DMS153 treated with DMSO at 0.1 percent for 48 hours (cell line): ENCODE data around the gene SAMD1.

Experiments
- DNase-seq: peaks from one replicate; lab custom pipeline; 2025; ENCODE audit not compliant: unreplicated experiment; lab: John Stamatoyannopoulos, UW

SAMD1 gene

DNA sequence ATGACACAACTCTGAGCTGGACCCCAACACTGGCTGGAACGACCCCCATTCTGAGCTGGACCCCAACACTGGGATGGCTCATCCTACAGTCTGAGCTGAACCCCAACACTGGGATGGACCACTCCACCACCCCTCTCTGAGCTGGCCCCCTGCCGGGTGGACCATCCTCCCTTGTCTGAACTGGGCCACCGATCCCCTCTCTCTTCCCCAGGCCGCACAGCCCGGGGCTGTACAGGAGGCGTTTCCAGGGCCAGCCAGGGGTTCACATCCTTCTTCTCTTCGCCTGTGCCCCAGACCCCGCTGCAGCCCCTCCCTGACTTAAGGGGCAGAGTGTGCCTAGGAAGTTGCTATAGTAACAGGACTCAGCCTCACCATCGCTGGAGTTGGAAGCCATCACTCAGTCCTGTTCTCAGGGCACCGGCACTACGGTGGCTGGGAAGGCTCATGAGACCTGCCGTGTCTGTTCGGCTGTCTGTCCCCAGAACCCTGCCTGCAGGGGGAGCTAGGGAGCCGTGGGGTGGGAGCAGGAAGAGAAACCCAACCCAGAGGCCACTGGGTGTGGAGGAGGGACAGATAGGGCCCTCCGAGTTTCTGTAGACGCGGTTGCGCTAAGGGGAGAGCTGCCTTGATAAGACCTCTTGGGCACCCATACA lies 23.3 kb upstream of the SAMD1 start:
- DNase-seq = no peak

DNA sequence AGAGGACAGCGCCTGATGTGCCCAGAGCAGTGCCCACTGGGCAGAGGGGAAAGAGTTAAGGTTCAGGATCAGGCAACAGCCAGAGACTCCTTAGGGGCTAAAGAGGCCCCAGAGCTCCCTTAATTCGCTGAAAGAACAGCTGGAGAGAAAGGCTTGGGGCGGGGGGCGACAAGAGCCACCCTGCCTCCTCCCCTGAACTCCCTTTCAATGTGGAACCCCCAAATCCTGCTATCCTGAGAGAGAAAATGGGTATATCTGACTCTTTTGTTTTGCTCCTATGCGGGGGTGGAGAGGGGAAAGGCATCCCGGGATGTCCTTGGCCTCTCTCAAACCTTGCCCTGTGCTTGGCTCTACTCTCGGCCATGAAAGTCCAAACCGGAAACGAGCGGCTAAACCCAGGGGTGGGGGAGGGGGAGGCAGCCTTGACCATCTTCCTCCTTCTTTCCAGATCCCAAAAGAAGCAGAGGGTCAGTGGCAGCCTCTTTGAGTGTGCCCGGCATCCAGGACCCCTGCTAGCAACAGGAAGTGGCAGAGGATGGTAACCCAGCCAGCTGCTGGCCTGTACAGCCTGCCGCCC lies 22.3 kb upstream of the SAMD1 start:
- DNase-seq = no peak

- no peak for DNase-seq
Measured at GRCh38 chr19:14112051-14112808, 21.7 kb upstream of the SAMD1 start.

DNA sequence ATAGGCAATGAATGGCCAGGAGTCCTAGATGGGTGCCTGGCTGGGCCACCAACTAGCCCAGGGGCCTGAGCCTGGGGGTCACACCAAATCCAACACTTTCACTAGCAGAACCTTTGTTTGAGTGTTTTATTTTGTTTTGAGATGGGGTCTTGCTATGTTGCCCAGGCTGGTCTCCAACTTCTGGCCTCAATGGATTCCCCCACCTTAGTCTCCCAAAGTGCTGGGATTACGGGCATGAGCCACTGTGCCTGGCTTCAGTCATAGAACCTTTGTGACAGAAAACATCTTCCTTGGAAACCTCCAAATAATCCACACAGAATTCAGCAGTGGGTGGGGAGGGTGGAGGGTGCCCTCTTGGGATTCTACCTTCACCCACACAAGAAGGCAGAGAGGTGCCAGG lies 20.9 kb upstream of the SAMD1 start:
- DNase-seq = no peak

DNA sequence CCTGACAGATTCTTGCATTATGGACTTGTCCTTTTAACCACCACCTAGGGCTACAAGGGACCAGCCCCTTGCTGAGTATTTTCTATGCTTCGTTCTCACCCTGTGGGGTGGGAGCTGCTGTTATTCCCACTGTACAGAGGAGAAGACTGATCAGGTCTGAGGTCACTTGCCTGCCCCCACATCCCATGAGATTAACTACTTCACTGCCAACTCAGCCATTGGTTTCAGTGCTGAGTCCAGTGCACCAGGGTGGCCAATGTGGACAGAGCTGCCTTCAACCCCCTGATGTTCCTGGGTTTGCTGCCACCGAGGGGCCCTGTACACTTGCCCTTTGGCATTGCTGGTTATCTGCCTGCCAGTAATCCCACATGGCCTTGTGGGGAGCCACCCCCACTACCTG lies 20.1 kb upstream of the SAMD1 start:
- DNase-seq = no peak

GRCh38 chr19:14107581-14108461 lies 17.3 kb upstream of the SAMD1 start:
- no peak for DNase-seq

- no peak for DNase-seq
Measured at GRCh38 chr19:14106840-14107239, 16.3 kb upstream of the SAMD1 start.

DNA sequence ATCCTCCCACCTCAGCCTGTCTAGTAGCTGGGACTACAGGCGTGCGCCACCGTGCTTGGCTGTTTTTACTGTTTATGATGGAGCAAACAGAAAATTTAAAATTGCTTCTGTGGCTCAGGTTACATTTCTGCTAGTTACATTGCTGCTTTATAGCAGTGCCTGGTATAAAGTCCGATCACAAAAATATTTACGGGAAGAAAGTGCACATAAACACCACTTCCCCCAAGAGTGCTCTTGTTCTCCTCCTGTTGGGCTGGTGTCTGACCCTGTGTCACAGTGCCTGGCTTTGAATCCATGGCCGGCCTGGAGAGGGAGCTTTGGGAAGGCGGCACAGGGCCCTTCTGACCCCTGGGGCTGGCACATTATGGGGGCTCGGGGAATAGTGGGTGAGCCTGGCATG lies 15.1 kb upstream of the SAMD1 start:
- no peak for DNase-seq

GRCh38 chr19:14103310-14103709 lies 12.8 kb upstream of the SAMD1 start:
- DNase-seq = no peak

DNA sequence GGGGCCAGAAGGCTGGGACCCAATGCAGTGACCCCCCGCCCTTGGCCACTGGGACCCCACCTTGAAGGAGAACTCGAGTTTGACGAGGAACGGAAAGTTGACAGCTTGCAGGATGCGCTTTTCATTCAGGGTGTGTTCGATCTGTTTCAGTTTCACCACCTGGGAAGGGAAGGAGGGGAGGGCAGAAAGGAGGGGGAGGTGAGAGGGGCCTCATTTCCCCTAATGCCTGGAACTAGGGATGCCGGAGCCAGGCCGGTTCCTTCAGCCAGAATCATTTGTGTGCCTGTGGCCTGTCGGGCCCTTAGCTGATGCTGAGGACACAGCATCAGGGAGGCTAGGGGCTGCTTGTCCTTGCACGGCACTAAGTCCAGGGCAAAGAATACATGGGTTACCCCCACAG lies 12.2 kb upstream of the SAMD1 start:
- no peak for DNase-seq

DNA sequence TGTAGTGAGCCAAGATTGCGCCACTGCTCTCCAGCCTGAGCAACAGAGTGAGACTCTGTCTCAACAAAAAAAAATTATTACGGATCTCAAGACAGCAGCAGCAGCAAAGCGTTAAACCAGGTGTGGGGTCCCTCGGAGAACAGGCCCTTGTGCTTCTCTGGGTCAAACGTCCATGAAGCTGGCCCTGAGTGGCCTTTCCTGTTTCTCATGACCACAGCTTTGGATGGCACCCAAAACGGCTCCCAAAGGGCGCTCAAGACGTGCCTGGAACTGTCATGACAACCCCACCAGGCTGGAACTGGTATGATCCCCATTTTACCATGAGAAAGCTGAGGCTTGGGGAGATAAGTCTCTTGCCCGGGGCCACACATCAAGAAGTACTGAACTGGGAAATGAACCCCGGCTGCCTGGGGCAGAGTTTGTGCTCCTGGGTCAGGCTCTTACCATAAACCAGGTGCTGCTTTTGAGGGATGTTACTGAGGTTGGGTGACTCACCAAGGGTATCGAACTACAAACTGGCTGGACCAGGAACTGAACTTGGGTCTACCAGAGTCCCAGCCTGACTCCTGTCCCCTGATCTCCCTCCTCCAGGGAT lies 11.6 kb upstream of the SAMD1 start:
- no peak for DNase-seq

GRCh38 chr19:14101003-14101545 lies 10.5 kb upstream of the SAMD1 start:
- no peak for DNase-seq

DNA sequence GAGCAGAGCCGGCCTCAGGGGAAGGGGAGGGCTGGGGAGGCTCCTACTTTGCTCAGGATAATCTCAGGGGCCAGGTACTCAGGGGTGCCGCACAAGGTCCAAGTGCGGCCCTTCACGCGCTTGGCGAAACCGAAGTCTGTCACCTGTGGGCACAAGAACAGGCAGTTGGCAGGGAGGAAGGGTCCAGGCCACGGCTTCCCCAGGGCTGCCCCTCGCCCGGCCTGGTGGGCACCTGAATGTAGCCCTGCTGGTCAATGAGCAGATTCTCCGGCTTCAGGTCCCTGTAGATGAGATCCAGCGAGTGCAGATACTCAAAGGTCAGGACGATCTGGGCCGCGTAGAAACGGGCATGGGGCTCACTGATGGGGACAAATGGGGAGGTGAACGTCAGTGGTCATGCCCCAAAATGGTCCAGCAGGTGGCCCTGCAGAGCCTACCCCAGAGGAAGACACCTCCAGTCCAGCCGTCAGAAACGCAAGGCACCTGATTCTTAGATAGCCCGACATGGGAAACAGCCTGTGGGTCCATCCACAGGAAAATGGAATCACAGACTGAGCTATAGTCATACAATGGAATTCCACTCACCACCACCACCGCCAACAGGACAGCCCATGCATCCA lies 7.1 kb upstream of the SAMD1 start:
- DNase-seq = no peak

- DNase-seq = no peak
Measured at GRCh38 chr19:14096272-14096992, 5.9 kb upstream of the SAMD1 start.

DNA sequence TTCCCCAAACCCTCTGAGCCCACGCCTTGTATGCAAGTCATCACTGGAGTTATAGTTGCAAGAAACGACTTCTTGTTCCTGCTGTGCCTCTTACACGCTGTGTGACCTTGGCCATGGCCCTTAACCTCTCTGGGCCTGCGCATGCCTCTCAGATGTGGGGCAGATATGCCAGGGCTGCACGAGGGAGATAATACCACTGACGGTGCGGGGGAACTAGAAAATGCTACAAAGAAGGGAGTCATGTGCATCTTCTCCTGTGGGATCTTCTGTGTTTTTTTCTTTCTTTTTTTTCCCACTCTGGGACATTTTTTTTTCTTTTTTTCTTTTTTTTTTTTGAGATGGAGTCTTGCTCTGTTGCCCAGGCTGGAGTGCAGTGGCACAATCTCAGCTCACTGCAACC lies 4.3 kb upstream of the SAMD1 start:
- DNase-seq = no peak

DNA sequence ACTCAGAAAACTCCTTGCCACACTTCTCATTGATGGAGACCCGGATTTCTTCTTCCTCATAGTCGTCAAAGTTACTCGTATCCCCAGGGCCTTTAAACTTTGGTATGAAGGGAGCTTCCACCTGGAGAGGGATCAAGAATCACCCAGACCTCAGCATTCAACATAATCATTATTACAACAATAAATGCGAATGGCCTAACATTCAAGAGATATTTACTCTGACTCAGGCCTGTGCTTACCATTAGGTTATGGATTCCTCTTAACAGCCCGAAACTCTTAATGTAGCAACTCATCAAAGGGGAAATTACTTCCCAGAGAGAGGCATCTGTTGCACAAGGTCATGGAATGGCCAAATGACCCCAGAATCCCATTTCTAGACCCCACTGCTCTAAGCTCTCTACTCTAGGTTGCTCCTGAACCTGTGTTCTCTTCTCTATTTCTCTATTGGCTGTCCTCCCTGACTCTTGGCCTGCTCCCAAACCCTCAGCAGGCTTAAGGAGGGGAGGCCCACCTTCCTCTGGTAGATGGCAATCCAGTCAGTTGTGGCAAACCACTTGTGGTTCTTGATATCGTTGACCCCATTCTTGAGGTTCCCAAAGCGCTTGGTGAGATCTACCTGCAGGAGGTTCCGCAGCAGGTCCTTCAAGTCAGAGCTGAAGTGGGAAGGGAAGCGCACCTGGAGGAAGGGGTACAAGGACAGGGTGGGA lies 2.7 kb upstream of the SAMD1 start:
- no peak for DNase-seq

- no peak for DNase-seq
Measured at GRCh38 chr19:14091813-14092462, 1.4 kb upstream of the SAMD1 start.

GRCh38 chr19:14091081-14091812 lies 696 bp upstream of the SAMD1 start:
- DNase-seq = peak; percentile 36
